ENCODE data around the gene RNASE8. TPM values are rescaled to one million over a fixed set of nuclear protein-coding genes. Genes with fewer than 3 reads are reported as not detected.

The RNASE8 gene
- total RNA-seq, 2 experiments from 2014 or later, result not detected

DNA sequence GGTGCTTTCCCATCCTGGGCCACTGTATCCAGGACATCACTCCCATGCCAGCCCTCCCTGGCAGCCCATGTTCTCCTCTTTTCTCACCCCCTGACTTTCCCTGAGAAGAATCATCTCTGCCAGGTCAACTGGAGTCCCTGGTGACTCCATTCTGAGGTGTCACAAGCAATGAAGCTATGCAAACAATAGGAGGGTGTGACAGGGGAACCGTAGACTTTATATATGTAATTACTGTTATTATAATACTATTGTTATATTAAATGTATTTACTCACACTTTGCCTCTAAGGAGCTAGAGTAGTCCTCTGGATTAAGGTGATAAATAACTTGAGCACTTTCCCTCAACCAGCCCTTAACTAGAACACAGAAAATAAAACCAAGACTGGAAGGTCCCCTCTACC lies 31.6 kb downstream of the RNASE8 start:
- intact Hi-C loops (cut with micrococcal nuclease; ENCODE audit: unreplicated experiment), result no loop called here
- no peak overlapping the region for H3K4me2 ChIP-seq (ENCODE audit: low read length)
- no peak overlapping the region for H2AFZ ChIP-seq (ENCODE audit: low read length)
- H3K36me3 ChIP-seq (ENCODE audit: insufficient read depth, low read length), result no peaks in the 10 kb centered on the region
- H3K9me3 ChIP-seq (ENCODE audit: low read length), result no peaks in the 10 kb centered on the region
- CTCF ChIA-PET (ENCODE audit: unreplicated experiment), result interaction anchor here (0.8 kb wide), 1 partner anchor 18 kb away, joined by 6 read pairs; the partner anchor contains the start of gene ARHGEF40
- H3K27ac ChIP-seq (ENCODE audit: low read depth, low read length, poor library complexity, severe bottlenecking), result no peak overlapping the region
- no peaks in the 10 kb centered on the region for H4K20me1 ChIP-seq (ENCODE audit: insufficient read depth, low read length)
- H3K9me2 ChIP-seq (ENCODE audit: insufficient read depth, low read length), result no peaks in the 10 kb centered on the region
- DNase-seq (ENCODE audit: low spot score), result no peak
- H3K4me1 ChIP-seq (ENCODE audit: insufficient read depth, low read length, poor library complexity, severe bottlenecking), result peaks cover 16% of the 10 kb centered on the region
- H3K79me2 ChIP-seq (ENCODE audit: insufficient read depth, low read depth, low read length), result no peaks in the 10 kb centered on the region
- POLR2A ChIA-PET, result interaction anchor here (1.6 kb wide), 1 partner anchor 18 kb away, joined by 6 read pairs; no protein-coding TSS in a partner anchor
- no peak for TF ChIP-seq EZH2phosphoT487 (IDR thresholded peaks at IDR 0.05; ENCODE audit: borderline replicate concordance, low read depth, low read length)
- TF ChIP-seq, protein P1, sequence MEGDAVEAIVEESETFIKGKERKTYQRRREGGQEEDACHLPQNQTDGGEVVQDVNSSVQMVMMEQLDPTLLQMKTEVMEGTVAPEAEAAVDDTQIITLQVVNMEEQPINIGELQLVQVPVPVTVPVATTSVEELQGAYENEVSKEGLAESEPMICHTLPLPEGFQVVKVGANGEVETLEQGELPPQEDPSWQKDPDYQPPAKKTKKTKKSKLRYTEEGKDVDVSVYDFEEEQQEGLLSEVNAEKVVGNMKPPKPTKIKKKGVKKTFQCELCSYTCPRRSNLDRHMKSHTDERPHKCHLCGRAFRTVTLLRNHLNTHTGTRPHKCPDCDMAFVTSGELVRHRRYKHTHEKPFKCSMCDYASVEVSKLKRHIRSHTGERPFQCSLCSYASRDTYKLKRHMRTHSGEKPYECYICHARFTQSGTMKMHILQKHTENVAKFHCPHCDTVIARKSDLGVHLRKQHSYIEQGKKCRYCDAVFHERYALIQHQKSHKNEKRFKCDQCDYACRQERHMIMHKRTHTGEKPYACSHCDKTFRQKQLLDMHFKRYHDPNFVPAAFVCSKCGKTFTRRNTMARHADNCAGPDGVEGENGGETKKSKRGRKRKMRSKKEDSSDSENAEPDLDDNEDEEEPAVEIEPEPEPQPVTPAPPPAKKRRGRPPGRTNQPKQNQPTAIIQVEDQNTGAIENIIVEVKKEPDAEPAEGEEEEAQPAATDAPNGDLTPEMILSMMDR (conservative IDR thresholded peaks at IDR 0.05; ENCODE audit: low read length), result no peak
- no peak overlapping the region for H3K4me3 ChIP-seq (ENCODE audit: low read depth, low read length, poor library complexity, severe bottlenecking)
- BruUV-seq (replicated peaks), result no TSS peak

DNA sequence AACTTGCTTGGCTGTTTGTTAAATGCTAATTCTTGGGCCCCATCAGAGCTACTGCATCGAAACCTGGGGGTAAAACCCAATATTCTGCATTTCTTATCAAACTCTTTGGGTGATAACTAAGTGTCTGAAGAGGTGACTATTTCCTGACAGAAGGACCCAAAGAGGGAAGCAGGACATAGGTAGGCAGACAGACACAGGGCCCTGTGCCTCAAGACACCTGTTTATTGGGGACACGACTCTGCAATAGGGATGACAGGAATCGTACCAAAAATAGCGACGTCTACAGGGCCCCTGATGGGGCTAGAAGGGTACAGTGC lies 32.2 kb downstream of the RNASE8 start:
- ChIA-PET CTCF (ENCODE audit: unreplicated experiment) (interaction anchor here (0.8 to 1.0 kb wide), 2 partner anchors 19 to 21 kb away, joined by 4 to 6 read pairs; partner anchors contain the start of gene ARHGEF40), POLR2A (interaction anchor here (1.6 kb wide), 1 partner anchor 18 kb away, joined by 6 read pairs; no protein-coding TSS in a partner anchor)
- H2AFZ ChIP-seq (ENCODE audit: low read length), result no peak overlapping the region
- no peaks in the 10 kb centered on the region for H3K9me2 ChIP-seq (ENCODE audit: insufficient read depth, low read length)
- no peaks in the 10 kb centered on the region for H3K79me2 ChIP-seq (ENCODE audit: insufficient read depth, low read depth, low read length)
- BruUV-seq (replicated peaks), result no TSS peak
- H3K4me2 ChIP-seq (ENCODE audit: low read length), result no peak overlapping the region
- H3K4me3 ChIP-seq (ENCODE audit: low read depth, low read length, poor library complexity, severe bottlenecking), result no peak overlapping the region
- H3K4me1 ChIP-seq (ENCODE audit: insufficient read depth, low read length, poor library complexity, severe bottlenecking), result peaks cover 16% of the 10 kb centered on the region
- no peaks in the 10 kb centered on the region for H3K9me3 ChIP-seq (ENCODE audit: low read length)
- H3K27ac ChIP-seq (ENCODE audit: low read depth, low read length, poor library complexity, severe bottlenecking), result no peak overlapping the region
- no peak for TF ChIP-seq EZH2phosphoT487 (IDR thresholded peaks at IDR 0.05; ENCODE audit: borderline replicate concordance, low read depth, low read length)
- TF ChIP-seq, protein P1 (conservative IDR thresholded peaks at IDR 0.05; ENCODE audit: low read length), result no peak
- intact Hi-C loops (cut with micrococcal nuclease; ENCODE audit: unreplicated experiment), result no loop called here
- H3K36me3 ChIP-seq (ENCODE audit: insufficient read depth, low read length), result no peaks in the 10 kb centered on the region
- DNase-seq (ENCODE audit: low spot score), result no peak
- H4K20me1 ChIP-seq (ENCODE audit: insufficient read depth, low read length), result no peaks in the 10 kb centered on the region

DNA sequence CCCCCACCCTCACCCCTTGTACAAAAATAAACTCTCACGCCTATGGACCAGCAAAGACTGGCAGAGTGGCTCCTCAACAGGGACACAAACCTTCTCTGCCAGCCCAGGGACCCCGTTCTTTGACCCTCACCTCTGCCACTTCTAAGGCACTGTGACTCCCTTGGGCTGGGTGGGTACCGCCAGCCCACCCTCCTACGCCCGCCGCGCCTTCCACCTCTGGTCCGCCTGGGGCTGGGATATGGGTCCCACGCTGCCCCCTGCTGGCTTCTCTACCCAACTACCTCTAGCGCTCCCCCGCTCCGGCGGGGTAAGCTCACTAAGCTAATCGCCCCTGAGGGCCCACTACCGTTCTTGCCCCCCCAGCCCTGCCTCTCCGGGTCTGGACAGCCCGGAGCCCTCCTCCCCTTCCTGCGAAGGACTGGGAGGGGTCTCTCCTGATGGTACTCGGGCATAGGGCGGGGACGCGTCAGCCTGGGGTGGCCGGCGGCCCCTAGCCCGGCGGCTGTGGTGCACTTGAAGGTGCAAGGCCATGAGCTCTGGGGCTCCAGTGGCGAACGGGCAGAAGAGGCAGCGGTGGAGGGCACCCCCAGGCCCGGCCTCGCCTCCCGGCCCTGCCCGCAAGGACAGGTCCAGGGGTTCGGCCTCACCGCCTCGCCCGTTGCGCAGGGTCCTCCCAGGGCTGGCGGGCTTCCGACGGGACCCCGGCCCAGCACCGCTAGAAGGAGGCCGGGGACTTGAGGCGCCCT lies 32.7 kb downstream of the RNASE8 start:
- H3K4me3 ChIP-seq (ENCODE audit: low read depth, low read length, poor library complexity, severe bottlenecking), result no peak overlapping the region
- H3K36me3 ChIP-seq (ENCODE audit: insufficient read depth, low read length), result no peaks in the 10 kb centered on the region
- no peaks in the 10 kb centered on the region for H3K9me2 ChIP-seq (ENCODE audit: insufficient read depth, low read length)
- TF ChIP-seq, protein P1 (conservative IDR thresholded peaks at IDR 0.05; ENCODE audit: low read length), result peak; percentile 78
- TF ChIP-seq EZH2phosphoT487 (IDR thresholded peaks at IDR 0.05; ENCODE audit: borderline replicate concordance, low read depth, low read length), result no peak
- DNase-seq (ENCODE audit: low spot score), result peak; percentile 39
- H3K79me2 ChIP-seq (ENCODE audit: insufficient read depth, low read depth, low read length), result no peaks in the 10 kb centered on the region
- H3K4me1 ChIP-seq (ENCODE audit: insufficient read depth, low read length, poor library complexity, severe bottlenecking), result peaks cover 16% of the 10 kb centered on the region
- no peak overlapping the region for H3K27ac ChIP-seq (ENCODE audit: low read depth, low read length, poor library complexity, severe bottlenecking)
- POLR2A ChIA-PET, result interaction anchor here (1.6 kb wide), 1 partner anchor 19 kb away, joined by 6 read pairs; no protein-coding TSS in a partner anchor
- no TSS peak for BruUV-seq (replicated peaks)
- no peaks in the 10 kb centered on the region; the same call in 1 of the 2 replicates for H4K20me1 ChIP-seq (ENCODE audit: insufficient read depth, low read length)
- H3K9me3 ChIP-seq (ENCODE audit: low read length), result no peaks in the 10 kb centered on the region
- H2AFZ ChIP-seq (ENCODE audit: low read length), result no peak overlapping the region
- H3K4me2 ChIP-seq (ENCODE audit: low read length), result no peak overlapping the region
- CTCF ChIA-PET (ENCODE audit: unreplicated experiment), result interaction anchor here (1.0 kb wide), 1 partner anchor 22 kb away, joined by 4 read pairs; no protein-coding TSS in a partner anchor
- intact Hi-C loops (cut with micrococcal nuclease; ENCODE audit: unreplicated experiment), result no loop called here

Data from OCI-LY7 (cell line).